ENCODE measurements around the gene ELOVL1.

The ELOVL1 gene

GRCh38 chr1:43354471-43354870 is 13.3 kb downstream of the ELOVL1 start:
- H3K4me3 ChIP-seq (ENCODE audit: low read length) = no peak overlapping the region
- TF ChIP-seq ZNF274 (IDR thresholded peaks at IDR 0.05; ENCODE audit: low read depth, low read length) = no peak

GRCh38 chr1:43352881-43353280 is 14.9 kb downstream of the ELOVL1 start:
- H3K4me3 ChIP-seq (ENCODE audit: low read length) = no peak overlapping the region
- no peak for TF ChIP-seq ZNF274 (IDR thresholded peaks at IDR 0.05; ENCODE audit: low read depth, low read length)

- no peak overlapping the region for H3K4me3 ChIP-seq (ENCODE audit: low read length)
- no peak for TF ChIP-seq ZNF274 (IDR thresholded peaks at IDR 0.05; ENCODE audit: low read depth, low read length)
Measured at GRCh38 chr1:43352351-43352705, 15.5 kb downstream of the ELOVL1 start.

- H3K4me3 ChIP-seq (ENCODE audit: low read length) = no peak overlapping the region
- TF ChIP-seq ZNF274 (IDR thresholded peaks at IDR 0.05; ENCODE audit: low read depth, low read length) = no peak
Measured at GRCh38 chr1:43351421-43352350, 16.1 kb downstream of the ELOVL1 start.

- no peak overlapping the region for H3K4me3 ChIP-seq (ENCODE audit: low read length)
- TF ChIP-seq ZNF274 (IDR thresholded peaks at IDR 0.05; ENCODE audit: low read depth, low read length) = no peak
Measured at GRCh38 chr1:43350976-43351375, 16.8 kb downstream of the ELOVL1 start.

- no peak for TF ChIP-seq ZNF274 (IDR thresholded peaks at IDR 0.05; ENCODE audit: low read depth, low read length)
- H3K4me3 ChIP-seq (ENCODE audit: low read length) = peak overlapping the region; percentile 62; the same call in 1 of the 2 replicates
Measured at GRCh38 chr1:43349594-43350306, 18.1 kb downstream of the ELOVL1 start.

- peak overlapping the region; percentile 62; the same call in 1 of the 2 replicates for H3K4me3 ChIP-seq (ENCODE audit: low read length)
- TF ChIP-seq ZNF274 (IDR thresholded peaks at IDR 0.05; ENCODE audit: low read depth, low read length) = no peak
Measured at GRCh38 chr1:43348809-43349593, 18.8 kb downstream of the ELOVL1 start.

GRCh38 chr1:43348343-43348808 is 19.4 kb downstream of the ELOVL1 start:
- H3K4me3 ChIP-seq (ENCODE audit: low read length) = peak overlapping the region; percentile 21; the same call in 1 of the 2 replicates
- no peak for TF ChIP-seq ZNF274 (IDR thresholded peaks at IDR 0.05; ENCODE audit: low read depth, low read length)

GRCh38 chr1:43346636-43347035 is 21.2 kb downstream of the ELOVL1 start:
- H3K4me3 ChIP-seq (ENCODE audit: low read length) = no peak overlapping the region
- no peak for TF ChIP-seq ZNF274 (IDR thresholded peaks at IDR 0.05; ENCODE audit: low read depth, low read length)

- H3K4me3 ChIP-seq (ENCODE audit: low read length) = no peak overlapping the region
- TF ChIP-seq ZNF274 (IDR thresholded peaks at IDR 0.05; ENCODE audit: low read depth, low read length) = no peak
Measured at GRCh38 chr1:43345120-43345519, 22.7 kb downstream of the ELOVL1 start.

- H3K4me3 ChIP-seq (ENCODE audit: low read length) = no peak overlapping the region
- TF ChIP-seq ZNF274 (IDR thresholded peaks at IDR 0.05; ENCODE audit: low read depth, low read length) = no peak
Measured at GRCh38 chr1:43344267-43344850, 23.5 kb downstream of the ELOVL1 start.

GRCh38 chr1:43340559-43340958 is 27.3 kb downstream of the ELOVL1 start:
- H3K4me3 ChIP-seq (ENCODE audit: low read length) = no peak overlapping the region
- TF ChIP-seq ZNF274 (IDR thresholded peaks at IDR 0.05; ENCODE audit: low read depth, low read length) = no peak

- no peak for TF ChIP-seq ZNF274 (IDR thresholded peaks at IDR 0.05; ENCODE audit: low read depth, low read length)
Measured at GRCh38 chr1:43339584-43340232, 28.1 kb downstream of the ELOVL1 start.

More at GRCh38 chr1:43339584-43340232, 28.1 kb downstream of the ELOVL1 start:
- H3K4me3 ChIP-seq (ENCODE audit: low read length) = no peak overlapping the region
